Ishikawa (cell line): ENCODE measurements around the gene PHLDA2.

Experiments used
- EGR1 ChIP-seq: IDR thresholded peaks from 2 replicates; pipeline ENCODE4 v1.6.1; 2012
- EP300 ChIP-seq: IDR thresholded peaks from 2 replicates; pipeline ENCODE4 v1.6.1; 2012; ENCODE audit warnings: borderline replicate concordance
- RAD21 ChIP-seq: IDR thresholded peaks from 2 replicates; pipeline ENCODE4 v1.6.1; 2012; ENCODE audit warnings: low read depth
- REST ChIP-seq: IDR thresholded peaks from 2 replicates; pipeline ENCODE4 v1.6.1; 2012; ENCODE audit warnings: low read depth, mild to moderate bottlenecking
- USF1 ChIP-seq: IDR thresholded peaks from 2 replicates; pipeline ENCODE4 v1.6.1; 2012

GRCh38 chr11:2908130-2908529 is 21.1 kb downstream of the PHLDA2 start:
- TF ChIP-seq RAD21 (no peak), REST (no peak), EGR1 (no peak), USF1 (no peak), EP300 (no peak)
